HCT116 (cell line): ENCODE measurements around the gene HIVEP3. TPM values are rescaled to one million over a fixed set of nuclear protein-coding genes. Genes with fewer than 3 reads are reported as not detected.

Source experiments
- ATAC-seq: fragments of 200-7000 bp; cut with Tn5 transposase; 2 replicates; pipeline ENCODE4 v1.9.1; 2020; ENCODE audit warnings: mild to moderate bottlenecking, moderate library complexity
- BruUV-seq: library from RNA; stranded (reverse); fragments of 400-500 nt; replicated peaks from 2 replicates; lab custom pipeline; 2021; lab: Mats Ljungman, UMichigan
- CTCF ChIA-PET: fragments of 300-600 bp; sonication (Branson Sonifier 250); formaldehyde crosslinking; loops from one replicate; lab custom pipeline; 2021; ENCODE audit warnings: antibody characterized with exemption; lab: Charles Lee
- POLR2A ChIA-PET: fragments of 300-600, 350-600 bp; sonication (Branson Sonifier 250); formaldehyde crosslinking; loops from one replicate; lab custom pipeline; 2021; ENCODE audit warnings: antibody characterized with exemption; lab: Charles Lee
- RAD21 ChIA-PET, 2 experiments: fragments of 300-600 bp; sonication (Branson Sonifier 250); formaldehyde crosslinking; loops; one replicate each; lab custom pipeline; 2023; ENCODE audit warnings: low total read pairs in 2 of 2; ENCODE audit not compliant: uncharacterized antibody in 2 of 2, unreplicated experiment in 2 of 2, low non-redundant PET in 1 of 2; lab: Charles Lee
- DNase-seq: peaks from one replicate; pipeline ENCODE4 v3.0.0-alpha.2; 2010; ENCODE audit warnings: low read depth, low spot score
- H2AFZ ChIP-seq: fragments of 200-600 bp; shearing (Covaris generic), sonication (generic); 2 replicates; pipeline ENCODE4 v1.6.1; 2017; ENCODE audit warnings: low read depth, mixed run types, mixed read lengths, antibody characterized with exemption, low read length; ENCODE audit not compliant: poor library complexity, severe bottlenecking
- H3K27ac ChIP-seq: 2 replicates; pipeline ENCODE4 v1.5.1; 2012; ENCODE audit warnings: low read depth, low read length
- H3K27me3 ChIP-seq: fragments of 200-600 bp; sonication (generic); 2 replicates; pipeline ENCODE4 v1.6.1; 2016; ENCODE audit warnings: mixed run types, low read length, mixed read lengths; ENCODE audit not compliant: insufficient read depth
- H3K36me3 ChIP-seq, 2 experiments: fragments of 200-500 bp in 1 of 2; fragments of 200-600 bp in 1 of 2; sonication (Bioruptor generic) in 1 of 2; sonication (generic) in 1 of 2; 2 replicates each; pipeline versions ENCODE4 v1.5.1 to v1.6.1; 2014 to 2016; ENCODE audit warnings: low read length in 2 of 2, inconsistent platforms in 1 of 2, mixed read lengths in 1 of 2, mixed run types in 1 of 2; ENCODE audit not compliant: insufficient read depth in 2 of 2, control insufficient read depth in 1 of 2
- H3K4me1 ChIP-seq, 2 experiments: fragments of 200-600 bp in 1 of 2; sonication (generic) in 1 of 2; 2 replicates each; pipeline versions ENCODE4 v1.5.1 to v1.6.1; 2012 to 2017; ENCODE audit warnings: low read length in 2 of 2, inconsistent platforms in 1 of 2, mild to moderate bottlenecking in 1 of 2, mixed read lengths in 1 of 2, mixed run types in 1 of 2, moderate library complexity in 1 of 2; ENCODE audit not compliant: insufficient read depth in 2 of 2, control insufficient read depth in 1 of 2
- H3K4me2 ChIP-seq: fragments of 200-600 bp; sonication (generic); 2 replicates; pipeline ENCODE4 v1.6.1; 2017; ENCODE audit warnings: mixed run types, low read length, mixed read lengths
- H3K4me3 ChIP-seq, 2 experiments: fragments of 200-600 bp in 1 of 2; sonication (generic) in 1 of 2; replicated peaks in 1 of 2; 2 replicates each; pipeline ENCODE4 v1.5.1; 2011 to 2016; ENCODE audit warnings: low read length in 2 of 2, control low read depth in 1 of 2, low read depth in 1 of 2, mild to moderate bottlenecking in 1 of 2, mixed read lengths in 1 of 2, mixed run types in 1 of 2
- H3K79me2 ChIP-seq: fragments of 200-600 bp; sonication (generic); 2 replicates; pipeline ENCODE4 v1.6.1; 2017; ENCODE audit warnings: mild to moderate bottlenecking, mixed run types, low read length, moderate library complexity, mixed read lengths; ENCODE audit not compliant: insufficient read depth
- H3K9ac ChIP-seq: fragments of 200-600 bp; sonication (generic); 2 replicates; pipeline ENCODE4 v1.6.1; 2016; ENCODE audit warnings: low read length, mixed read lengths
- H3K9me2 ChIP-seq: fragments of 200-600 bp; sonication (generic), shearing (Covaris generic); 2 replicates; pipeline ENCODE4 v1.6.1; 2017; ENCODE audit warnings: mixed run types, mild to moderate bottlenecking, moderate library complexity; ENCODE audit not compliant: insufficient read depth
- H3K9me3 ChIP-seq, 2 experiments: fragments of 200-500 bp in 1 of 2; fragments of 200-600 bp in 1 of 2; sonication (Bioruptor generic) in 1 of 2; sonication (generic) in 1 of 2; 2 replicates each; pipeline ENCODE4 v1.6.1; 2014 to 2017; ENCODE audit warnings: low read length in 2 of 2, mixed read lengths in 2 of 2, inconsistent platforms in 1 of 2, low read depth in 1 of 2, mild to moderate bottlenecking in 1 of 2, mixed run types in 1 of 2, moderate library complexity in 1 of 2; ENCODE audit not compliant: control insufficient read depth in 1 of 2, insufficient read depth in 1 of 2
- H4K20me1 ChIP-seq: fragments of 200-600 bp; sonication (generic), shearing (Covaris generic); 2 replicates; pipeline ENCODE4 v1.6.1; 2017; ENCODE audit warnings: mixed run types, mild to moderate bottlenecking, moderate library complexity; ENCODE audit not compliant: insufficient read depth
- ATF3 ChIP-seq: IDR thresholded peaks from 2 replicates; pipeline ENCODE4 v1.6.1; 2012
- CBX3 ChIP-seq: IDR thresholded peaks from 2 replicates; pipeline ENCODE4 v1.6.1; 2012; ENCODE audit warnings: low read depth
- CEBPB ChIP-seq: IDR thresholded peaks from 2 replicates; pipeline ENCODE4 v1.6.1; 2012; ENCODE audit warnings: low read depth
- CTCF ChIP-seq, 3 experiments: fragments of 200-600 bp in 1 of 3; sonication (generic) in 1 of 3; IDR thresholded peaks in 2 of 3; conservative IDR thresholded peaks in 1 of 3; 2 replicates each; pipeline ENCODE4 v1.5.1; 2012 to 2017; ENCODE audit warnings: low read depth in 2 of 3, low read length in 2 of 3, antibody characterized with exemption in 1 of 3, borderline replicate concordance in 1 of 3, control low read depth in 1 of 3, mild to moderate bottlenecking in 1 of 3, mixed read lengths in 1 of 3, mixed run types in 1 of 3, moderate library complexity in 1 of 3; ENCODE audit not compliant: insufficient read depth in 1 of 3
- EGR1 ChIP-seq: IDR thresholded peaks from 2 replicates; pipeline ENCODE4 v1.6.1; 2012; ENCODE audit warnings: low read depth
- EZH2phosphoT487 ChIP-seq: fragments of 200-600 bp; IDR thresholded peaks from 2 replicates; pipeline ENCODE4 v1.6.1; 2018; ENCODE audit warnings: antibody characterized with exemption, borderline replicate concordance
- FOSL1 ChIP-seq: IDR thresholded peaks from 2 replicates; pipeline ENCODE4 v1.6.1; 2012; ENCODE audit warnings: low read depth
- JUND ChIP-seq: IDR thresholded peaks from 2 replicates; pipeline ENCODE4 v1.6.1; 2012
- POLR2A ChIP-seq: IDR thresholded peaks from 2 replicates; pipeline ENCODE4 v1.7.0; 2011; ENCODE audit warnings: borderline replicate concordance; ENCODE audit not compliant: insufficient read depth, insufficient read length; ENCODE audit errors: extremely low read depth
- POLR2AphosphoS5 ChIP-seq: IDR thresholded peaks from 2 replicates; pipeline ENCODE4 v1.6.1; 2011; ENCODE audit warnings: mild to moderate bottlenecking, low read depth, low read length, moderate library complexity
- RAD21 ChIP-seq: IDR thresholded peaks from 2 replicates; pipeline ENCODE4 v1.6.1; 2012; ENCODE audit warnings: low read depth, mild to moderate bottlenecking
- SP1 ChIP-seq: IDR thresholded peaks from 2 replicates; pipeline ENCODE4 v1.6.1; 2012; ENCODE audit warnings: low read depth
- SRF ChIP-seq: IDR thresholded peaks from 2 replicates; pipeline ENCODE4 v1.6.1; 2012; ENCODE audit warnings: low read depth
- TCF7L2 ChIP-seq: IDR thresholded peaks from 2 replicates; pipeline ENCODE4 v1.7.0; 2011; ENCODE audit warnings: borderline replicate concordance, inconsistent platforms; ENCODE audit not compliant: insufficient read depth, insufficient read length; ENCODE audit errors: extremely low read depth
- YY1 ChIP-seq: IDR thresholded peaks from 2 replicates; pipeline ENCODE4 v1.6.1; 2011; ENCODE audit warnings: low read length, low read depth, moderate library complexity, mild to moderate bottlenecking; ENCODE audit not compliant: insufficient replicate concordance; ENCODE audit errors: extremely low read depth
- ZBTB33 ChIP-seq: IDR thresholded peaks from 2 replicates; pipeline ENCODE4 v1.6.1; 2011; ENCODE audit warnings: mild to moderate bottlenecking, low read length, moderate library complexity; ENCODE audit not compliant: insufficient replicate concordance; ENCODE audit errors: extremely low read depth
- ZFX ChIP-seq: fragments of 450-650 bp; IDR thresholded peaks from 2 replicates; pipeline ENCODE4 v1.6.1; 2017
- ZNF274 ChIP-seq: fragments of 200-500 bp; sonication (Bioruptor generic); IDR thresholded peaks from 2 replicates; pipeline ENCODE4 v1.6.1; 2014; ENCODE audit warnings: mild to moderate bottlenecking, low read depth, low read length, inconsistent platforms
- intact Hi-C: fragments of 100-400 bp; cut with micrococcal nuclease; formaldehyde crosslinking; loops from 2 replicates; pipeline ENCODE4 v1.10.0; 2022
- total RNA-seq: library from RNA; stranded (reverse); gene quantifications from one replicate; pipeline ENCODE4 v1.2.1, GENCODE V29; 2021; ENCODE audit not compliant: unreplicated experiment

Gene HIVEP3
- total RNA-seq, 1 experiment from 2014 or later = 7.1 TPM

GRCh38 chr1:41822866-41823265 is 95.9 kb downstream of the HIVEP3 start:
- DNase-seq (no peak), ATAC-seq (no peak)
- H3K79me2 ChIP-seq = no peaks in the 10 kb centered on the region
- H3K9me3 ChIP-seq = no peaks in the 10 kb centered on the region
- H3K9ac ChIP-seq = no peak overlapping the region
- POLR2A ChIA-PET = no interaction called here
- no peaks in the 10 kb centered on the region for H4K20me1 ChIP-seq
- no peaks in the 10 kb centered on the region for H3K27me3 ChIP-seq
- H3K4me3 ChIP-seq = no peak overlapping the region
- intact Hi-C loops = no loop called here
- RAD21 ChIA-PET = no interaction called here
- CTCF ChIA-PET = interaction anchor here (0.9 kb wide), 1 partner anchor 11 kb away, joined by 4 read pairs; no protein-coding TSS in a partner anchor
- no peak for TF ChIP-seq SP1
- no peak for TF ChIP-seq SRF
- no peak for TF ChIP-seq POLR2AphosphoS5
- no peak for TF ChIP-seq RAD21
- TF ChIP-seq POLR2A = no peak
- TF ChIP-seq CBX3 = no peak
- no TSS peak for BruUV-seq
- H3K27ac ChIP-seq = no peak overlapping the region
- H2AFZ ChIP-seq = no peak overlapping the region
- peaks cover 12% of the 10 kb centered on the region in 2 experiments; a peak in 3 of 4 replicates for H3K4me1 ChIP-seq
- H3K36me3 ChIP-seq = no peaks in the 10 kb centered on the region
- H3K9me2 ChIP-seq = no peaks in the 10 kb centered on the region
- H3K4me2 ChIP-seq = no peak overlapping the region

- no peaks in the 10 kb centered on the region for H4K20me1 ChIP-seq
- DNase-seq (no peak), ATAC-seq (no peak)
- H2AFZ ChIP-seq = no peak overlapping the region
- no peaks in the 10 kb centered on the region for H3K79me2 ChIP-seq
- no peak overlapping the region for H3K27ac ChIP-seq
- intact Hi-C loops = no loop called here
- no peak overlapping the region for H3K4me3 ChIP-seq
- RAD21 ChIA-PET = no interaction called here
- CTCF ChIA-PET = interaction anchor here (2.0 kb wide), 1 partner anchor 8 kb away, joined by 9 read pairs; no protein-coding TSS in a partner anchor
- no peak overlapping the region for H3K9ac ChIP-seq
- peaks cover 12% of the 10 kb centered on the region in 2 experiments; a peak in 3 of 4 replicates for H3K4me1 ChIP-seq
- no peaks in the 10 kb centered on the region for H3K9me2 ChIP-seq
- POLR2A ChIA-PET = no interaction called here
- BruUV-seq = no TSS peak
- H3K4me2 ChIP-seq = no peak overlapping the region
- H3K9me3 ChIP-seq = no peaks in the 10 kb centered on the region
- H3K36me3 ChIP-seq = no peaks in the 10 kb centered on the region
- H3K27me3 ChIP-seq = no peaks in the 10 kb centered on the region
- TF ChIP-seq CTCF (IDR thresholded peaks at IDR 0.05 in 2 of 3, conservative IDR thresholded peaks at IDR 0.05 in 1 of 3; ENCODE audit: borderline replicate concordance in 1 of 3, insufficient read depth in 1 of 3, low read depth in 2 of 3, low read length in 2 of 3) (no peak), CBX3 (no peak), FOSL1 (no peak), CEBPB (no peak), EZH2phosphoT487 (no peak), SP1 (no peak), ATF3 (no peak), JUND (no peak), YY1 (no peak), ZBTB33 (no peak), ZFX (no peak), EGR1 (no peak), POLR2AphosphoS5 (no peak), POLR2A (no peak), ZNF274 (no peak), TCF7L2 (no peak)
Measured at GRCh38 chr1:41819843-41820242, 98.9 kb downstream of the HIVEP3 start.
